ENCODE data around the gene C6. TPM values are rescaled to one million over a fixed set of nuclear protein-coding genes. Genes with fewer than 3 reads are reported as not detected.
"Not testable (repeated sequence)": the region's sequence is repeated elsewhere in the genome, so short reads cannot be mapped to it uniquely, and the experiment has no call there.

The C6 gene
- total and polyA plus RNA-seq, 8 donors: 26.6 to 116 (median 60.7) TPM

- no peaks in the 10 kb centered on the region for H3K36me3 ChIP-seq
- 63 to 72% methylated on average over 1 of the region's 1 CpG for WGBS, 2 donors
- peaks cover 0 to 19% (median 3%) of the 10 kb centered on the region in 3 donors for H3K4me1 ChIP-seq
- DNase-seq: no peak
- FAIRE-seq: no peak
- peak overlapping the region in 2 of 4 donors; percentile 11 to 34 for H3K27ac ChIP-seq
- no peaks in the 10 kb centered on the region for H3K9me3 ChIP-seq
- intact Hi-C loops (cut with DNase I): no loop called here
- no peaks in the 10 kb centered on the region for H3K27me3 ChIP-seq
- no peak overlapping the region for H3K4me3 ChIP-seq
- peak in 2 of 4 donors; percentile 11 to 19 for ATAC-seq
- no peak for TF ChIP-seq CTCF (IDR thresholded peaks at IDR 0.05)
These were observed 5.8 kb upstream of the C6 start for GRCh38 chr5:41218929-41219657.

- intact Hi-C loops (cut with DNase I): no loop called here
- peak overlapping the region in 2 of 4 donors; percentile 61 to 72 for H3K27ac ChIP-seq
- peaks cover 0 to 19% (median 16%) of the 10 kb centered on the region in 3 donors for H3K4me1 ChIP-seq
- H3K27me3 ChIP-seq: no peaks in the 10 kb centered on the region
- TF ChIP-seq CTCF (IDR thresholded peaks at IDR 0.05): no peak
- ATAC-seq: peak in 1 of 4 donors; percentile 8
- no peak for DNase-seq
- H3K4me3 ChIP-seq: no peak overlapping the region
- FAIRE-seq: no peak
- H3K36me3 ChIP-seq: no peaks in the 10 kb centered on the region
- no peaks in the 10 kb centered on the region for H3K9me3 ChIP-seq
These were observed 850 bp upstream of the C6 start for GRCh38 chr5:41214182-41214581.

GRCh38 chr5:41212935-41213334, 397 bp downstream of the C6 start:
- FAIRE-seq (no peak), DNase-seq (no peak), ATAC-seq (peak; percentile 66 to 86 (median 78))
- H3K4me3 ChIP-seq: peak overlapping the region in 3 of 4 donors; percentile 2 to 26 (median 20)
- no peaks in the 10 kb centered on the region for H3K9me3 ChIP-seq
- no peaks in the 10 kb centered on the region for H3K36me3 ChIP-seq
- TF ChIP-seq CTCF (IDR thresholded peaks at IDR 0.05): no peak
- H3K4me1 ChIP-seq: peaks cover 0 to 19% (median 16%) of the 10 kb centered on the region in 3 donors
- intact Hi-C loops (cut with DNase I): no loop called here
- WGBS, 2 donors: 8 to 10% methylated on average over 1 of the region's 1 CpG
- H3K27me3 ChIP-seq: no peaks in the 10 kb centered on the region
- peak overlapping the region in 3 of 4 donors; percentile 61 to 72 (median 64) for H3K27ac ChIP-seq

GRCh38 chr5:41211417-41211816, 1.9 kb downstream of the C6 start:
- 84 to 89% methylated on average over 4 of the region's 4 CpGs for WGBS, 2 donors
- no peak for TF ChIP-seq CTCF (IDR thresholded peaks at IDR 0.05)
- H3K9me3 ChIP-seq: no peaks in the 10 kb centered on the region
- peaks cover 0 to 19% (median 16%) of the 10 kb centered on the region in 3 donors for H3K4me1 ChIP-seq
- no peaks in the 10 kb centered on the region for H3K27me3 ChIP-seq
- H3K36me3 ChIP-seq: no peaks in the 10 kb centered on the region
- ATAC-seq (no peak), FAIRE-seq (no peak), DNase-seq (no peak)
- peak overlapping the region in 1 of 4 donors; percentile 72 for H3K27ac ChIP-seq
- H3K4me3 ChIP-seq: peak overlapping the region in 3 of 4 donors; percentile 2 to 26 (median 20)
- intact Hi-C loops (cut with DNase I): no loop called here

GRCh38 chr5:41205475-41205874, 7.9 kb downstream of the C6 start:
- 80 to 86% methylated on average over 8 of the region's 8 CpGs for WGBS, 2 donors
- H3K9me3 ChIP-seq; H3K27me3 ChIP-seq; intact Hi-C loops (cut with DNase I); H3K27ac ChIP-seq; H3K36me3 ChIP-seq; H3K4me3 ChIP-seq; ATAC-seq; H3K4me1 ChIP-seq; FAIRE-seq: not testable (repeated sequence)
- peak in 1 of 6 donors; percentile 26 for DNase-seq
